ENCODE measurements around the gene TBC1D16.
"Not testable (repeated sequence)": the region's sequence is repeated elsewhere in the genome, so short reads cannot be mapped to it uniquely, and the experiment has no call there.

Gene TBC1D16

DNA sequence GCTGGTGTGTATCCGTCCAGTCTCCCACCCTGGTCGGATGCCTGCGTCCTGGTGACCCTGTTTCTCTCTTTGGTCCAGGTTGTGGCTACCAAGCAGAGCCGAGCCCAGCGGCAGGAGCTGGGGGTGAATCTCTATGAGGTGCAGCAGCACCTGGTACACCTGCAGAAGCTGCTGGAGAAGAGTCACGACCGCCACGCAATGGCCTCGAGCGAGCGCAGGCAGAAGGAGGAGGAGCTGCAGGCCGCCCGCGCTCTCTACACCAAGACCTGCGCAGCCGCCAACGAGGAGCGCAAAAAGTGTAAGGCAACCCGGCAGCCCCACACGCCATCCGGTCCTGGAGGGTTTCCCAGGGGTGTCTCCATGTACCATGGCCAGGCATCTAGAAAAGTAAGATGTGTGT is 14.3 kb upstream of the TBC1D16 start:
- no peak overlapping the region for H3K4me2 ChIP-seq (ENCODE audit: low read depth, low read length, poor library complexity, severe bottlenecking)
- H3K9me2 ChIP-seq (replicated peaks; ENCODE audit: low read depth, low read length) = no peaks in the 10 kb centered on the region
- no peaks in the 10 kb centered on the region for H3K27me3 ChIP-seq (ENCODE audit: insufficient read depth, low read length, poor library complexity, severe bottlenecking)
- H3K9ac ChIP-seq (ENCODE audit: low read depth, low read length, poor library complexity, severe bottlenecking) = no peak overlapping the region
- H3K79me2 ChIP-seq (ENCODE audit: insufficient read depth, low read length) = no peaks in the 10 kb centered on the region
- H3K4me1 ChIP-seq (ENCODE audit: insufficient read depth, low read length, poor library complexity, severe bottlenecking) = no peaks in the 10 kb centered on the region
- no peak overlapping the region for H2AFZ ChIP-seq (ENCODE audit: low read length)
- no peaks in the 10 kb centered on the region for H3K36me3 ChIP-seq (ENCODE audit: insufficient read depth, low read length)
- H3K4me3 ChIP-seq (ENCODE audit: low read length, poor library complexity, severe bottlenecking) = no peak overlapping the region
- no peaks in the 10 kb centered on the region for H3K9me3 ChIP-seq (ENCODE audit: insufficient read depth, low read depth, low read length)
- TF ChIP-seq EZH2phosphoT487 (IDR thresholded peaks at IDR 0.05; ENCODE audit: borderline replicate concordance) = no peak
- no peaks in the 10 kb centered on the region for H4K20me1 ChIP-seq (ENCODE audit: insufficient read depth, low read length, poor library complexity, severe bottlenecking)
- no peaks in the 10 kb centered on the region for H3F3A ChIP-seq (ENCODE audit: low read depth)

DNA sequence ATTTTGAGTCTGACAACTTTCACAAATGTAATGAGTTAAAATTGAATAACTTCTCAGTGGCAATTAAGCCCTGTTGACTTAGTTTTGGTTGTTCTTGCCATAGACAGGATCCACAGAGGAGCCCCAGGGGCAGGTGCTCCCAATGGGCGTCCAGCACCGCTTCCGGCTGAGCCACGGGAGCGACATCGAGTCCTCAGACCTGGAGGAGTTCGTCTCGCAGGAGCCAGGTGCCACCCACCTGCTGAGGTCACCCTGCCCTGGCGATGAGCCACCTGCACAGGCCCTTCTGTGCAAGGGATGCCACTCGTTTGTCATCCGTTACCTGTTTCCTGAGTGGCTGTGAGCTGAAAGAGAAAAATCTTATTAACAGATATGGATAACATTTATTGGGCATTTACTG is 11.5 kb upstream of the TBC1D16 start:
- Histone ChIP-seq H3K79me2 (ENCODE audit: insufficient read depth, low read length) (no peaks in the 10 kb centered on the region), H2AFZ (ENCODE audit: low read length) (no peak overlapping the region), H3K9me3 (ENCODE audit: insufficient read depth, low read depth, low read length) (no peaks in the 10 kb centered on the region), H3K4me3 (ENCODE audit: low read length, poor library complexity, severe bottlenecking) (no peak overlapping the region), H3K9ac (ENCODE audit: low read depth, low read length, poor library complexity, severe bottlenecking) (no peak overlapping the region), H3K27me3 (ENCODE audit: insufficient read depth, low read length, poor library complexity, severe bottlenecking) (no peaks in the 10 kb centered on the region), H4K20me1 (ENCODE audit: insufficient read depth, low read length, poor library complexity, severe bottlenecking) (no peaks in the 10 kb centered on the region), H3K4me2 (ENCODE audit: low read depth, low read length, poor library complexity, severe bottlenecking) (no peak overlapping the region), H3K9me2 (replicated peaks; ENCODE audit: low read depth, low read length) (no peaks in the 10 kb centered on the region), H3K4me1 (ENCODE audit: insufficient read depth, low read length, poor library complexity, severe bottlenecking) (no peaks in the 10 kb centered on the region), H3F3A (ENCODE audit: low read depth) (no peaks in the 10 kb centered on the region), H3K36me3 (ENCODE audit: insufficient read depth, low read length) (no peaks in the 10 kb centered on the region)
- TF ChIP-seq EZH2phosphoT487 (IDR thresholded peaks at IDR 0.05; ENCODE audit: borderline replicate concordance) = no peak
- TF ChIP-seq, protein P1, sequence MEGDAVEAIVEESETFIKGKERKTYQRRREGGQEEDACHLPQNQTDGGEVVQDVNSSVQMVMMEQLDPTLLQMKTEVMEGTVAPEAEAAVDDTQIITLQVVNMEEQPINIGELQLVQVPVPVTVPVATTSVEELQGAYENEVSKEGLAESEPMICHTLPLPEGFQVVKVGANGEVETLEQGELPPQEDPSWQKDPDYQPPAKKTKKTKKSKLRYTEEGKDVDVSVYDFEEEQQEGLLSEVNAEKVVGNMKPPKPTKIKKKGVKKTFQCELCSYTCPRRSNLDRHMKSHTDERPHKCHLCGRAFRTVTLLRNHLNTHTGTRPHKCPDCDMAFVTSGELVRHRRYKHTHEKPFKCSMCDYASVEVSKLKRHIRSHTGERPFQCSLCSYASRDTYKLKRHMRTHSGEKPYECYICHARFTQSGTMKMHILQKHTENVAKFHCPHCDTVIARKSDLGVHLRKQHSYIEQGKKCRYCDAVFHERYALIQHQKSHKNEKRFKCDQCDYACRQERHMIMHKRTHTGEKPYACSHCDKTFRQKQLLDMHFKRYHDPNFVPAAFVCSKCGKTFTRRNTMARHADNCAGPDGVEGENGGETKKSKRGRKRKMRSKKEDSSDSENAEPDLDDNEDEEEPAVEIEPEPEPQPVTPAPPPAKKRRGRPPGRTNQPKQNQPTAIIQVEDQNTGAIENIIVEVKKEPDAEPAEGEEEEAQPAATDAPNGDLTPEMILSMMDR (conservative IDR thresholded peaks at IDR 0.05; ENCODE audit: low read length) = no peak

DNA sequence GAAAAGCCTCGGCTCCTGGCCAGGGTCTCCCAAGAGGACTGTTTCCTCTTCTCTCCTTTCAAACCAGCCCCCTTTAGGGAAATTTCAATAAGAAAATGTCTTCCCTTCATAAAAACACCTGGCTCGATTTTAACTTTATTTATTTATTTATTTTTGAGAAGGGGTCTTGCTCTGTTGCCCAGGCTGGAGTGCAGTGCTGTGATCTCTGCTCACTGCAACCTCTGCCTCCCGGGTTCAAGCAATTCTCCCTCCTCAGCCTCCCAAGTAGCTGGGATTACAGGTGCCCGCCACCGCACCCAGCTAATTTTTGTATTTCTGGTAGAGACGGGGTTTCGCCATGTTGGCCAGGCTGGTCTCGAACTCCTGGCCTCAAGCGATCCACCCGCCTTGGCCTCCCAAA is 11.0 kb upstream of the TBC1D16 start:
- not testable (repeated sequence) for H4K20me1 ChIP-seq (ENCODE audit: insufficient read depth, low read length, poor library complexity, severe bottlenecking); H3K4me1 ChIP-seq (ENCODE audit: insufficient read depth, low read length, poor library complexity, severe bottlenecking); H3K4me2 ChIP-seq (ENCODE audit: low read depth, low read length, poor library complexity, severe bottlenecking); H3K79me2 ChIP-seq (ENCODE audit: insufficient read depth, low read length); H2AFZ ChIP-seq (ENCODE audit: low read length); H3K9me2 ChIP-seq (replicated peaks; ENCODE audit: low read depth, low read length); H3K36me3 ChIP-seq (ENCODE audit: insufficient read depth, low read length); H3K9ac ChIP-seq (ENCODE audit: low read depth, low read length, poor library complexity, severe bottlenecking); H3F3A ChIP-seq (ENCODE audit: low read depth); H3K4me3 ChIP-seq (ENCODE audit: low read length, poor library complexity, severe bottlenecking); H3K9me3 ChIP-seq (ENCODE audit: insufficient read depth, low read depth, low read length); H3K27me3 ChIP-seq (ENCODE audit: insufficient read depth, low read length, poor library complexity, severe bottlenecking)

DNA sequence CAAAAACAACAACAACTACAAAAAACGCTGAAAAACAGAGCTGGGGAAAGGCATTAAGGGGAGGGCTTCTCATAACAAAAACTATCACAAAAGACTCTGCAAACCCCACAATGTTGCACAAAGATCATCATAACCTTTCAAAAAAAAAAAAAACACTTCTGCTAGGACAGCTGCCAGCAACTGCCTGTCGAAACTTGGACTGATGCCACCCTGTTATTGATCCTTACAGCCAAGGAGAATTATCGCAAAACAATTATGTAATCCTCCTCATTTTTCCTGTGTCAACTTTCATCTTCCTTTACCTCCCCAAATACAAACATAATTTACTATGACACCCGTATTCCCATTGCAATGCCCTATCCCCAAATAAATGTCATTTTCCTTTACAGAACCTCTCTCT is 10.0 kb upstream of the TBC1D16 start:
- H2AFZ ChIP-seq (ENCODE audit: low read length) = no peak overlapping the region
- no peaks in the 10 kb centered on the region for H3K36me3 ChIP-seq (ENCODE audit: insufficient read depth, low read length)
- H3K4me3 ChIP-seq (ENCODE audit: low read length, poor library complexity, severe bottlenecking) = no peak overlapping the region
- H3K4me1 ChIP-seq (ENCODE audit: insufficient read depth, low read length, poor library complexity, severe bottlenecking) = no peaks in the 10 kb centered on the region
- no peak overlapping the region for H3K4me2 ChIP-seq (ENCODE audit: low read depth, low read length, poor library complexity, severe bottlenecking)
- no peaks in the 10 kb centered on the region for H3F3A ChIP-seq (ENCODE audit: low read depth)
- TF ChIP-seq EZH2phosphoT487 (IDR thresholded peaks at IDR 0.05; ENCODE audit: borderline replicate concordance) = no peak
- TF ChIP-seq, protein P1 (conservative IDR thresholded peaks at IDR 0.05; ENCODE audit: low read length) = no peak
- no peaks in the 10 kb centered on the region for H4K20me1 ChIP-seq (ENCODE audit: insufficient read depth, low read length, poor library complexity, severe bottlenecking)
- no peak overlapping the region for H3K9ac ChIP-seq (ENCODE audit: low read depth, low read length, poor library complexity, severe bottlenecking)
- no peaks in the 10 kb centered on the region for H3K9me2 ChIP-seq (replicated peaks; ENCODE audit: low read depth, low read length)
- no peaks in the 10 kb centered on the region for H3K9me3 ChIP-seq (ENCODE audit: insufficient read depth, low read depth, low read length)
- H3K79me2 ChIP-seq (ENCODE audit: insufficient read depth, low read length) = no peaks in the 10 kb centered on the region
- H3K27me3 ChIP-seq (ENCODE audit: insufficient read depth, low read length, poor library complexity, severe bottlenecking) = no peaks in the 10 kb centered on the region

Measured in Loucy (cell line).